GM12878 (cell line): ENCODE data around the gene OTUD5. TPM values are rescaled to one million over a fixed set of nuclear protein-coding genes. Genes with fewer than 3 reads are reported as not detected.
A peak's percentile ranks its signal among the peaks of the same experiment; 100 is the strongest.

Experiments used
- ATAC-seq: fragments of 200-7000 bp; cut with Tn5 transposase; 3 replicates; pipeline ENCODE4 v1.9.1; 2020; ENCODE audit warnings: mild to moderate bottlenecking, moderate library complexity
- BruUV-seq: library from RNA; stranded (reverse); fragments of 400-500 nt; replicated peaks from 2 replicates; lab custom pipeline; 2021; lab: Mats Ljungman, UMichigan
- CTCF ChIA-PET: fragments of 300-600 bp; sonication (Branson Sonifier 250); formaldehyde crosslinking; extraction: SDS; loops from one replicate; lab custom pipeline; 2021; ENCODE audit warnings: inconsistent platforms; lab: Yijun Ruan, JAX
- POLR2A ChIA-PET: fragments of 350-600 bp; formaldehyde crosslinking; extraction: SDS; loops from one replicate; lab custom pipeline; 2021; ENCODE audit warnings: inconsistent platforms; lab: Charles Lee
- RAD21 ChIA-PET: fragments of 300-600 bp; sonication (Branson Sonifier 250); formaldehyde crosslinking; loops from one replicate; lab custom pipeline; 2023; ENCODE audit warnings: antibody characterized with exemption; ENCODE audit not compliant: unreplicated experiment; lab: Charles Lee
- SMC1A ChIA-PET: fragments of 300-600 bp; sonication (Branson Sonifier 250); formaldehyde crosslinking; loops from one replicate; lab custom pipeline; 2023; ENCODE audit not compliant: unreplicated experiment, uncharacterized antibody; lab: Charles Lee
- DNase-seq: peaks from one replicate; pipeline ENCODE4 v3.0.0-alpha.2; 2011; ENCODE audit warnings: low read depth, low spot score
- FAIRE-seq: peaks from 3 replicates; lab custom pipeline; 2011; peaks lifted over from hg19 to GRCh38; lab: Jason Lieb, UNC
- H2AFZ ChIP-seq: 2 replicates; pipeline ENCODE4 v1.6.0; 2011; ENCODE audit warnings: low read depth, low read length, control low read depth; ENCODE audit not compliant: control insufficient read depth
- H3K27ac ChIP-seq: 2 replicates; pipeline ENCODE4 v1.5.1; 2011; ENCODE audit warnings: control low read depth; ENCODE audit not compliant: control insufficient read depth, insufficient read depth
- H3K27me3 ChIP-seq, 2 experiments: replicated peaks in 1 of 2; 2 replicates each; pipeline versions ENCODE4 v1.6.0 to v1.6.1; 2011; ENCODE audit warnings: low read length in 1 of 2; ENCODE audit not compliant: control insufficient read depth in 2 of 2, insufficient read depth in 2 of 2
- H3K36me3 ChIP-seq, 2 experiments: 2 replicates each; pipeline ENCODE4 v1.5.1; 2011; ENCODE audit warnings: low read length in 1 of 2; ENCODE audit not compliant: control insufficient read depth in 2 of 2, insufficient read depth in 2 of 2
- H3K4me1 ChIP-seq: 2 replicates; pipeline ENCODE4 v1.6.1; 2011; ENCODE audit warnings: mild to moderate bottlenecking, low read length, moderate library complexity, mixed read lengths; ENCODE audit not compliant: control insufficient read depth, insufficient read depth
- H3K4me2 ChIP-seq: 2 replicates; pipeline ENCODE4 v1.6.0; 2011; ENCODE audit warnings: control low read depth; ENCODE audit not compliant: control insufficient read depth, insufficient read depth
- H3K4me3 ChIP-seq: fragments of 200-600 bp; sonication (generic); 2 replicates; pipeline ENCODE4 v1.5.1; 2016
- H3K79me2 ChIP-seq: 2 replicates; pipeline ENCODE4 v1.6.0; 2011; ENCODE audit warnings: low read length; ENCODE audit not compliant: control insufficient read depth, insufficient read depth
- H3K9ac ChIP-seq: 2 replicates; pipeline ENCODE4 v1.8.0; 2011; ENCODE audit warnings: low read length, control low read depth, mixed read lengths; ENCODE audit not compliant: control insufficient read depth, insufficient read depth
- H3K9me3 ChIP-seq: replicated peaks from 3 replicates; pipeline ENCODE4 v1.5.1; 2011; ENCODE audit warnings: mild to moderate bottlenecking, low read length; ENCODE audit not compliant: control insufficient read depth, insufficient read depth
- H4K20me1 ChIP-seq: 2 replicates; pipeline ENCODE4 v1.6.0; 2011; ENCODE audit not compliant: control insufficient read depth, insufficient read depth
- BCL11A ChIP-seq: IDR thresholded peaks from 2 replicates; pipeline ENCODE4 v1.6.1; 2011; ENCODE audit warnings: low read depth, low read length
- BHLHE40 ChIP-seq, 2 experiments: fragments of 450-650 bp in 1 of 2; IDR thresholded peaks; 2 replicates each; pipeline ENCODE4 v1.6.1; 2011 to 2017; ENCODE audit warnings: low read depth in 2 of 2, borderline replicate concordance in 1 of 2, improper control_type of control experiment in 1 of 2, low read length in 1 of 2, mild to moderate bottlenecking in 1 of 2
- BMI1 ChIP-seq: fragments of 450-650 bp; IDR thresholded peaks from 2 replicates; pipeline ENCODE4 v1.6.1; 2016; ENCODE audit warnings: mild to moderate bottlenecking, moderate library complexity, borderline replicate concordance
- CREB1 ChIP-seq: IDR thresholded peaks from 2 replicates; pipeline ENCODE4 v1.6.1; 2012; ENCODE audit warnings: low read depth, mild to moderate bottlenecking, inconsistent platforms
- IKZF1 ChIP-seq: fragments of 450-650 bp; conservative IDR thresholded peaks from 2 replicates; pipeline ENCODE4 v1.6.1; 2017; ENCODE audit warnings: antibody characterized with exemption, mild to moderate bottlenecking
- NBN ChIP-seq: fragments of 450-650 bp; IDR thresholded peaks from 2 replicates; pipeline ENCODE4 v1.6.1; 2016
- NFIC ChIP-seq: IDR thresholded peaks from 2 replicates; pipeline ENCODE4 v1.6.1; 2012; ENCODE audit warnings: low read depth, mild to moderate bottlenecking, inconsistent platforms, low read length, moderate library complexity
- TARDBP ChIP-seq: IDR thresholded peaks from 2 replicates; pipeline ENCODE4 v1.6.1; 2016; ENCODE audit warnings: borderline replicate concordance
- USF1 ChIP-seq: IDR thresholded peaks from 2 replicates; pipeline ENCODE4 v1.6.1; 2011; ENCODE audit warnings: borderline replicate concordance, low read depth, mild to moderate bottlenecking, moderate library complexity, mixed read lengths, low read length; ENCODE audit not compliant: insufficient read depth; ENCODE audit errors: extremely low read length
- WGBS: methylation state at CpG from one replicate; pipeline ENCODE4 v1.1.6; 2016; ENCODE audit warnings: low lambda C conversion rate; ENCODE audit not compliant: insufficient replicate concordance, insufficient coverage; ENCODE audit errors: missing lambda C conversion rate; 5-methylcytosine and 5-hydroxymethylcytosine counted together
- in situ Hi-C: fragments of 300-500 bp; cut with MboI; formaldehyde crosslinking; loops from 9 replicates; pipeline ENCODE4 v1.14.3; 2018; ENCODE audit warnings: mixed read lengths
- intact Hi-C: fragments of 100-400 bp; cut with micrococcal nuclease; formaldehyde crosslinking; loops from one replicate; pipeline ENCODE4 v1.14.2; 2022; ENCODE audit not compliant: unreplicated experiment
- polyA plus RNA-seq, 11 experiments: library from polyadenylated mRNA; depleted of rRNA in 4 of 11; unstranded in 6 of 11; stranded (reverse) in 5 of 11; fragments of >200 nt; fragmentation: Nextera tagmentation in 4 of 11; fragmentation: Illumina TruSeq in 1 of 11; extraction: Ambion mirVana in 4 of 11; extraction: Trizol in 1 of 11; gene quantifications; 1 replicate in 1 of 11; 2 replicates in 10 of 11; pipeline versions ENCODE4 v1.2.1 to v1.2.3, GENCODE V29; 2011 to 2016; ENCODE audit warnings: inconsistent platforms in 2 of 11, missing spikeins in 2 of 11, low read depth in 1 of 11
- total RNA-seq, 4 experiments: library from RNA; depleted of rRNA in 3 of 4; stranded (reverse); fragments of >200 nt in 3 of 4; fragmentation: Illumina TruSeq in 1 of 4; extraction: Trizol in 1 of 4; gene quantifications; 2 replicates each; pipeline versions ENCODE4 v1.2.1 to v1.2.3, GENCODE V29; 2013 to 2021
- TF ChIP-seq, protein P1 (sequence below): fragments of 450-650 bp; IDR thresholded peaks from 2 replicates; pipeline ENCODE4 v1.6.1; 2017; ENCODE audit warnings: mild to moderate bottlenecking, moderate library complexity

Gene OTUD5
- total and polyA plus RNA-seq, 10 of the 15 experiments (the other 5 are each of a cell fraction or from before 2014, with no cell fraction given), result 2.0 to 50.3 (median 22.7) TPM

GRCh38 chrX:48899078-48899410 is 58.4 kb downstream of the OTUD5 start:
- no TSS peak for BruUV-seq
- CTCF ChIA-PET, result interaction anchor here (0.7 kb wide), 1 partner anchor 8 kb away, joined by 3 read pairs; no protein-coding TSS in a partner anchor

DNA sequence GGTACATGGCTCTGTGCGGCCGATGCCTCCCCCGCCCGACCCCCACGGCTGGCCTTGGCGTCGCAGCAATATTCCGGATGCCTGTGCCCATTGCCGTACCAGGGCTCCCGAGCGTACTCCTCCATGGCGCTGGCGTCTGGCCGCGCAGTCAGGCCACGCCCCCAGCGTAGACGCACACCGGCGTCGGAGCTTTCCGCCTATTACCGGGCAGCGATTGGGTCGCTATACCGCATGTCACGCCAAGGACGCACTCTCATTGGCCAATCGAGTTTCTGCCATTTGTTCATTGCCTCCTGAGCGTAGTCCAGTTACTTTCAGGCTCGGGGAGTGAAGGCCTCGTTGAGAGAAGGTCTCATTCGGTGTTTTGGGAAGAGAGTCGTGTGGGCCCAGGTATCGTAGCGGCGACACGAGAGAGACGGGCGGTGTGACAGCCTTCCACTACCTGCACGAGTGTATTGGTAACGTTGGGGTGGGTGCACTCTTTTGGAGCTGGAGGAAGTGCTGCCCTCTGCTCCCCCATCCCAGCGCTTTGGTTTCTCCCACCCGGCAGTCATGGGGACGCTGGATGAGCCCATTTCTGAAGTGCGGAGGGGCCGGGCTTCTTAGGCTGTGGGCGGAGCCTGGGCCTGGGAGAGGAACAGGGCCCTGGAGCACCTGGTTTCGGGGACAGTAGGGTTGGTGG is 59.6 kb downstream of the OTUD5 start, which contains the start of the genes PQBP1 and TIMM17B:
TSS of gene PQBP1 (plus strand) at position 306 of the 682 bp plus-strand sequence. CDS start 580 bp downstream, outside the sequence.
TSS of gene TIMM17B (minus strand) at position 144 of the 682 bp plus-strand sequence. CDS start at position 125, 19 bp downstream.
- CTCF ChIA-PET, result interaction anchor here (0.6 to 1.2 kb wide), 5 partner anchors 12 to 48 kb away, joined by 3 to 7 read pairs (median 3); no protein-coding TSS in a partner anchor
- Histone ChIP-seq H3K79me2 (peaks cover 22% of the 10 kb centered on the region), H4K20me1 (no peaks in the 10 kb centered on the region), H3K4me2 (peak within 1 kb of the TSS; percentile 71), H3K4me3 (peak within 1 kb of the TSS; percentile 77), H3K27ac (peak within 1 kb of the TSS; percentile 93), H3K9ac (peak within 1 kb of the TSS; percentile 93), H3K4me1 (no peaks in the 10 kb centered on the region), H3K36me3 (peaks cover 0 to 3% of the 10 kb centered on the region in 2 experiments; a peak in 2 of 4 replicates), H3K27me3 (no peaks in the 10 kb centered on the region), H2AFZ (peak within 1 kb of the TSS; percentile 84), H3K9me3 (no peaks in the 10 kb centered on the region; the same call in 2 of the 3 replicates)
- ATAC-seq, result peak; percentile 94
- FAIRE-seq, result peak; percentile 90
- intact Hi-C loops, result loop anchor here (5.0 to 10.0 kb wide), 2 partner anchors 145 to 423 kb away; partner anchors contain the start of genes FTSJ1, SLC38A5 and TFE3
- BruUV-seq, result no TSS peak
- in situ Hi-C loops, result no loop called here
- POLR2A ChIA-PET, result interaction anchor here (0.5 to 2.1 kb wide), 12 partner anchors 14 to 329 kb away, joined by 3 to 15 read pairs (median 4); partner anchors contain the start of genes GRIPAP1, HDAC6, SLC35A2 and TFE3
- SMC1A ChIA-PET, result interaction anchor here (1.0 to 2.7 kb wide), 5 partner anchors 18 to 249 kb away, joined by 3 to 8 read pairs (median 5); no protein-coding TSS in a partner anchor
- DNase-seq, result peak; percentile 92
- RAD21 ChIA-PET, result interaction anchor here (0.8 to 3.5 kb wide), 9 partner anchors 14 to 249 kb away, joined by 3 to 15 read pairs (median 5); partner anchors contain the start of genes HDAC6, KCND1 and SLC35A2
- WGBS, result 35% methylated on average over 47 of the region's 49 CpGs
- TF ChIP-seq NBN, result peak; percentile 79
- no peak for TF ChIP-seq NFIC
- TF ChIP-seq USF1, result no peak
- no peak for TF ChIP-seq BMI1
- TF ChIP-seq IKZF1, result peak; percentile 41; the same call in 1 of the 2 replicates
- TF ChIP-seq TARDBP, result no peak
- peak; percentile 87 for TF ChIP-seq CREB1
- TF ChIP-seq, protein P1, sequence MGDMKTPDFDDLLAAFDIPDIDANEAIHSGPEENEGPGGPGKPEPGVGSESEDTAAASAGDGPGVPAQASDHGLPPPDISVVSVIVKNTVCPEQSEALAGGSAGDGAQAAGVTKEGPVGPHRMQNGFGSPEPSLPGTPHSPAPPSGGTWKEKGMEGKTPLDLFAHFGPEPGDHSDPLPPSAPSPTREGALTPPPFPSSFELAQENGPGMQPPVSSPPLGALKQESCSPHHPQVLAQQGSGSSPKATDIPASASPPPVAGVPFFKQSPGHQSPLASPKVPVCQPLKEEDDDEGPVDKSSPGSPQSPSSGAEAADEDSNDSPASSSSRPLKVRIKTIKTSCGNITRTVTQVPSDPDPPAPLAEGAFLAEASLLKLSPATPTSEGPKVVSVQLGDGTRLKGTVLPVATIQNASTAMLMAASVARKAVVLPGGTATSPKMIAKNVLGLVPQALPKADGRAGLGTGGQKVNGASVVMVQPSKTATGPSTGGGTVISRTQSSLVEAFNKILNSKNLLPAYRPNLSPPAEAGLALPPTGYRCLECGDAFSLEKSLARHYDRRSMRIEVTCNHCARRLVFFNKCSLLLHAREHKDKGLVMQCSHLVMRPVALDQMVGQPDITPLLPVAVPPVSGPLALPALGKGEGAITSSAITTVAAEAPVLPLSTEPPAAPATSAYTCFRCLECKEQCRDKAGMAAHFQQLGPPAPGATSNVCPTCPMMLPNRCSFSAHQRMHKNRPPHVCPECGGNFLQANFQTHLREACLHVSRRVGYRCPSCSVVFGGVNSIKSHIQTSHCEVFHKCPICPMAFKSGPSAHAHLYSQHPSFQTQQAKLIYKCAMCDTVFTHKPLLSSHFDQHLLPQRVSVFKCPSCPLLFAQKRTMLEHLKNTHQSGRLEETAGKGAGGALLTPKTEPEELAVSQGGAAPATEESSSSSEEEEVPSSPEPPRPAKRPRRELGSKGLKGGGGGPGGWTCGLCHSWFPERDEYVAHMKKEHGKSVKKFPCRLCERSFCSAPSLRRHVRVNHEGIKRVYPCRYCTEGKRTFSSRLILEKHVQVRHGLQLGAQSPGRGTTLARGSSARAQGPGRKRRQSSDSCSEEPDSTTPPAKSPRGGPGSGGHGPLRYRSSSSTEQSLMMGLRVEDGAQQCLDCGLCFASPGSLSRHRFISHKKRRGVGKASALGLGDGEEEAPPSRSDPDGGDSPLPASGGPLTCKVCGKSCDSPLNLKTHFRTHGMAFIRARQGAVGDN, result 0 out of 2 replicates have a peak, but pooled peaks have one; percentile 37

More at GRCh38 chrX:48899078-48899410, 58.4 kb downstream of the OTUD5 start:
- no peaks in the 10 kb centered on the region for H3K27me3 ChIP-seq
- POLR2A ChIA-PET, result interaction anchor here (0.7 kb wide), 2 partner anchors 41 to 431 kb away, joined by 3 to 5 read pairs; no protein-coding TSS in a partner anchor
- no peak for TF ChIP-seq BCL11A
- peak in 1 of 2 experiments; percentile 17; a peak in 1 of 4 replicates for TF ChIP-seq BHLHE40 (IDR thresholded peaks at IDR 0.05; ENCODE audit: borderline replicate concordance in 1 of 2, low read depth in 2 of 2, low read length in 1 of 2)
- ATAC-seq, result no peak
- 65% methylated on average over 8 of the region's 8 CpGs for WGBS
- in situ Hi-C loops, result no loop called here
- H4K20me1 ChIP-seq, result no peaks in the 10 kb centered on the region
- peaks cover 0 to 5% of the 10 kb centered on the region in 2 experiments; a peak in 2 of 4 replicates for H3K36me3 ChIP-seq
- peaks cover 22% of the 10 kb centered on the region for H3K79me2 ChIP-seq
- H3K4me2 ChIP-seq, result peak overlapping the region; percentile 54; the same call in 1 of the 2 replicates
- H3K4me1 ChIP-seq, result no peaks in the 10 kb centered on the region
- intact Hi-C loops, result loop anchor here (5.0 to 10.0 kb wide), 2 partner anchors 143 to 424 kb away; partner anchors contain the start of genes FTSJ1, SLC38A5 and TFE3
- no peak for FAIRE-seq
- no peak overlapping the region for H3K27ac ChIP-seq
- no peaks in the 10 kb centered on the region; the same call in 2 of the 3 replicates for H3K9me3 ChIP-seq
- no peak overlapping the region; the same call in 1 of the 2 replicates for H3K9ac ChIP-seq
- no peak overlapping the region for H2AFZ ChIP-seq
- RAD21 ChIA-PET, result interaction anchor here (1.5 to 2.9 kb wide), 3 partner anchors 13 to 145 kb away, joined by 5 to 12 read pairs (median 7); partner anchors contain the start of genes HDAC6 and SLC35A2
- no peak for DNase-seq
- SMC1A ChIA-PET, result no interaction called here
- H3K4me3 ChIP-seq, result peak overlapping the region; percentile 61; the same call in 1 of the 2 replicates
